ENCODE measurements around the gene XYLT2. TPM values are rescaled to one million over a fixed set of nuclear protein-coding genes. Genes with fewer than 3 reads are reported as not detected.

XYLT2 gene
- total and polyA plus RNA-seq, 10 donors, result 10.0 to 27.3 (median 19.6) TPM

DNA sequence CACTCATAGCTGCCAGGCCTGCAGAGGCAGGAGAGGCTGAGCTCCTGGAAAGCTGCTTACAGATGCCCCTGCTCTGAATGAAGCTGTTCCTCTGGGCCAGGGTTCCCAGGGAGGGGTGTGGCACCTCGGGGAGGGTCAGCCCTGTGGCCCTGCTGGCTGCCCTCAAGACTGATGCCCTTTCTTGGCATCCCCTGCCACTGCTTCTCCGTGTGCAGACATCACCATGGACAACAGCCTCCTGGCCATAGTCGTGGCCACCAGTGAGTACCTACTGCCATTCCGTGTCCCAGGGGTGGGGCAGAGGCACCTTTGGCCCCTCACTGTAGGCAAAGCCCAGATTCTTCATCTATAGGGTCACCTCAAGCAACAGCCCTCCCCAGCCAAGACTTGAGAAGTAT is 18.1 kb downstream of the XYLT2 start:
- 50 to 100% (median 85%) methylated on average over 1 to 4 of the region's 4 CpGs for WGBS, 5 donors
- Histone ChIP-seq H3K27me3 (replicated peaks in 1 of 7) (no peaks in the 10 kb centered on the region), H3K9me3 (no peaks in the 10 kb centered on the region), H3K4me3 (no peak overlapping the region), H3K36me3 (peaks cover 7 to 74% (median 44%) of the 10 kb centered on the region in 6 donors), H3K4me1 (peaks cover 6 to 15% (median 8%) of the 10 kb centered on the region in 6 donors), H3K27ac (no peak overlapping the region)
- peak; percentile 59 for DNase-seq
- intact Hi-C loops (cut with DNase I; ENCODE audit: low total_unique reads), result no loop called here
- TF ChIP-seq POLR2A (IDR thresholded peaks at IDR 0.05) (no peak), POLR2AphosphoS5 (IDR thresholded peaks at IDR 0.05) (peak in 1 of 3 donors; percentile 42)
- TF ChIP-seq, protein P1, sequence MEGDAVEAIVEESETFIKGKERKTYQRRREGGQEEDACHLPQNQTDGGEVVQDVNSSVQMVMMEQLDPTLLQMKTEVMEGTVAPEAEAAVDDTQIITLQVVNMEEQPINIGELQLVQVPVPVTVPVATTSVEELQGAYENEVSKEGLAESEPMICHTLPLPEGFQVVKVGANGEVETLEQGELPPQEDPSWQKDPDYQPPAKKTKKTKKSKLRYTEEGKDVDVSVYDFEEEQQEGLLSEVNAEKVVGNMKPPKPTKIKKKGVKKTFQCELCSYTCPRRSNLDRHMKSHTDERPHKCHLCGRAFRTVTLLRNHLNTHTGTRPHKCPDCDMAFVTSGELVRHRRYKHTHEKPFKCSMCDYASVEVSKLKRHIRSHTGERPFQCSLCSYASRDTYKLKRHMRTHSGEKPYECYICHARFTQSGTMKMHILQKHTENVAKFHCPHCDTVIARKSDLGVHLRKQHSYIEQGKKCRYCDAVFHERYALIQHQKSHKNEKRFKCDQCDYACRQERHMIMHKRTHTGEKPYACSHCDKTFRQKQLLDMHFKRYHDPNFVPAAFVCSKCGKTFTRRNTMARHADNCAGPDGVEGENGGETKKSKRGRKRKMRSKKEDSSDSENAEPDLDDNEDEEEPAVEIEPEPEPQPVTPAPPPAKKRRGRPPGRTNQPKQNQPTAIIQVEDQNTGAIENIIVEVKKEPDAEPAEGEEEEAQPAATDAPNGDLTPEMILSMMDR (IDR thresholded peaks at IDR 0.05 in 8 of 11, conservative IDR thresholded peaks at IDR 0.05 in 3 of 11), result no peak

DNA sequence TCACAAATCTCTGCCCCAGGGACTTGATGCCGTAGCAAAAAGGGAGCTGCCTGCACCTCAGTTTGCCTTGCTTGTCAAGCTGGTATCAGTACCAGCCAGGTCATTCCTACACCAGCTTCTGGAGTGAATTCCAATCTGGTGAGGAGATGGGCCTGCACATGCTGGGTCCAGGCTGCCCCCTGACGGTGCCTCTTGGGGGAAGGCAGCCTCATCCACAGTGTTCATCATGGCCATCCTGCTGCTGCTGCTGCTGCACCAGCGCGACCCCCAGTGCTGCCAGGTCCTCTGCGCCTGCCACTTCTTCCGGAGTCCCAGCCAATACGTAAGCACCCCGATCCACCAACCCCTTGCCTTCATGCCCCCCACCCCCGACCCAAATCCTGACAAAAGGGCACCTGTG is 18.8 kb downstream of the XYLT2 start:
- intact Hi-C loops (cut with DNase I; ENCODE audit: low total_unique reads), result no loop called here
- H3K27ac ChIP-seq, result no peak overlapping the region
- 90 to 96% (median 93%) methylated on average over 6 to 9 of the region's 9 CpGs for WGBS, 5 donors
- DNase-seq, result peak; percentile 52
- TF ChIP-seq POLR2A (IDR thresholded peaks at IDR 0.05), result no peak
- no peak for TF ChIP-seq POLR2AphosphoS5 (IDR thresholded peaks at IDR 0.05)
- TF ChIP-seq, protein P1 (IDR thresholded peaks at IDR 0.05 in 8 of 11, conservative IDR thresholded peaks at IDR 0.05 in 3 of 11), result no peak
- H3K4me1 ChIP-seq, result peaks cover 6 to 17% (median 8%) of the 10 kb centered on the region in 6 donors
- H3K36me3 ChIP-seq, result peaks cover 8 to 74% (median 47%) of the 10 kb centered on the region in 6 donors
- no peaks in the 10 kb centered on the region for H3K9me3 ChIP-seq
- H3K4me3 ChIP-seq, result no peak overlapping the region
- H3K27me3 ChIP-seq (replicated peaks in 1 of 7), result no peaks in the 10 kb centered on the region

DNA sequence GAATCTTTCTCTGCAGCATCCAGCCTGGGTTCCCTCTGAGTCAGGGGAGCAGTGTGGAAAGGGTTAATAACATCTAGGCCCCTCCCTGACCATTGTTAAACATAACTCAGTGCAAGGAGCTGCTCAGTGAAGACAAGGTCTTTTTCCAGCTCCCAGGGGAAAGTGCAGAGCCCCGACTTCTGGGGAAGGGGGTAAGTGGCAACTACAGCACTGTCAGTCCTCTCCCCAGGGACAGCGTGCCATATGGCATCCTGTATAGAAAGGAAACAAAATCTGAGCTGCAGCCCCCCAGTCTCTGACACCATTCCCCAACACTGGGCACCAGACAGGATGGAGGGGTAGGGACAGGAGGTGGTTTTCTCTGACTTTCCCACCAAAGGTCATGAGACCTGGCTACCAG is 19.2 kb downstream of the XYLT2 start:
- H3K9me3 ChIP-seq, result no peaks in the 10 kb centered on the region
- H3K27me3 ChIP-seq (replicated peaks in 1 of 7), result no peaks in the 10 kb centered on the region
- H3K4me1 ChIP-seq, result peaks cover 6 to 22% (median 8%) of the 10 kb centered on the region in 6 donors
- H3K36me3 ChIP-seq, result peaks cover 10 to 74% (median 51%) of the 10 kb centered on the region in 6 donors
- no peak for TF ChIP-seq POLR2AphosphoS5 (IDR thresholded peaks at IDR 0.05)
- TF ChIP-seq, protein P1 (IDR thresholded peaks at IDR 0.05 in 8 of 11, conservative IDR thresholded peaks at IDR 0.05 in 3 of 11), result no peak
- no peak for TF ChIP-seq POLR2A (IDR thresholded peaks at IDR 0.05)
- intact Hi-C loops (cut with DNase I; ENCODE audit: low total_unique reads), result no loop called here
- no peak overlapping the region for H3K27ac ChIP-seq
- no peak overlapping the region for H3K4me3 ChIP-seq
- 65 to 85% (median 74%) methylated on average over 2 of the region's 2 CpGs for WGBS, 5 donors
- no peak for DNase-seq

DNA sequence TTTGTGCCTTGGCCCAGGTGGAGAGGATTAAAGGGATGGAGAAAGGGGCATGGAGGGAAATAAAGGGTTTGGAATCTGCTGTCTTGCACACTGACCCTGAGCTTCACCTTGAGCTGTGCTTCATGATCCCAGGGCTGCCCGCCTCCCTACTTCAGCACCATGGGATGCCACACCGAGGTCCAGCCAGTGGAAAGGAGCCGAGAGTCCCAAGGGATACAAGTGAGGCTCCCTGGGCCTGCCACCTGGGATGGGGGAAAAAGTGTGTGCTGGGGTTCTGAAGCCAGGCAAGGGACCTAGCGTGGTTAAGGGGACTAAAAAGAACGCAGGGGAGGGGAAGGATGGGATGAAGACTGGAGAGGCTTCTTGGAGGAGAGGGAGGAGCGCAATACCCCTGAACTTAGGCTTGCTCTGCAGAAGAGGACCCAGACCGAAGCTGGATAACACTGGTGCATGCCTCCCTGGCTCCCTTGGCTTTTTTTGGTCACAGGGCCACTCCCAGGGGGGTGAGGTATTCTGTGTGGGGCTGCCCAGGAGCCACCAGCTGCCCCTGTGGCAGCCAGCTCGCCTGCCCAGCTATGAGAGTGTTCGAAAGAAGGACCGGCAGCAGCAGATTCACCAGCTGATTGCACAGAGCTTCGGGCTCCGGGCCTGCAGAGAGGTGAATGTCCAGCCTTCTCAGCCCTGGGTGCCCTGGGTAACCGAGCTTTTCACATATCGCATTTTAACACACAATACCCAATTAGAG is 19.9 kb downstream of the XYLT2 start:
- peak; percentile 66 for DNase-seq
- Histone ChIP-seq H3K27me3 (replicated peaks in 1 of 7) (no peaks in the 10 kb centered on the region), H3K36me3 (peaks cover 10 to 74% (median 55%) of the 10 kb centered on the region in 6 donors), H3K9me3 (no peaks in the 10 kb centered on the region), H3K4me3 (no peak overlapping the region), H3K4me1 (peaks cover 6 to 28% (median 12%) of the 10 kb centered on the region in 6 donors), H3K27ac (no peak overlapping the region)
- intact Hi-C loops (cut with DNase I; ENCODE audit: low total_unique reads), result no loop called here
- 90 to 96% (median 94%) methylated on average over 14 of the region's 14 CpGs for WGBS, 5 donors
- TF ChIP-seq, protein P1 (IDR thresholded peaks at IDR 0.05 in 8 of 11, conservative IDR thresholded peaks at IDR 0.05 in 3 of 11), result no peak
- TF ChIP-seq POLR2AphosphoS5 (IDR thresholded peaks at IDR 0.05) (no peak), POLR2A (IDR thresholded peaks at IDR 0.05) (no peak)

Data from spleen (tissue), 11 donors.